A549 treated with ZK216348 at 1 μM for 4 hours (cell line): Measurements from ENCODE around the gene BBS5. TPM values are rescaled to one million over a fixed set of nuclear protein-coding genes. Genes with fewer than 3 reads are reported as not detected.

Source experiments
- total RNA-seq: library from RNA; stranded (reverse); fragments of 200-300 nt; extraction: Qiagen RNA extraction; gene quantifications from 5 replicates; pipeline ENCODE4 v1.2.3, GENCODE V29; 2022; ENCODE audit warnings: low read depth

BBS5 gene
- total RNA-seq, result 4.2 to 6.2 TPM (median 6.0 TPM) in 5 replicates

GRCh38 chr2:169479257-169480078, at the start of gene BBS5:
Gene BBS5 (plus strand): TSS chr2:169479494. CDS start chr2:169479554, 60 bp downstream.

GRCh38 chr2:169509298-169509885, 30.1 kb downstream of the BBS5 start, which contains the start of gene KLHL41:
Gene KLHL41 (plus strand): TSS chr2:169509702. CDS start chr2:169509779, 77 bp downstream.

Other genes starting within 250 kb of the BBS5 start
- gene LRP2, start 117.0 kb upstream of the BBS5 start, total RNA-seq, result 0.01 TPM in 1 of 5 replicates, not detected in the others
- 0.15 to 0.70 TPM (median 0.29 TPM) in 5 replicates for gene KLHL41, start 30.2 kb downstream of the BBS5 start, total RNA-seq
- 21.5 to 25.8 TPM (median 23.1 TPM) in 5 replicates for gene FASTKD1, start 94.4 kb downstream of the BBS5 start, total RNA-seq
- gene PPIG, start 104.9 kb downstream of the BBS5 start, total RNA-seq, result 36.9 to 62.1 TPM (median 40.2 TPM) in 5 replicates
- gene CFAP210, start 214.9 kb downstream of the BBS5 start, total RNA-seq, result 0.13 to 0.89 TPM (median 0.41 TPM) in 5 replicates
- 2.0 to 3.5 TPM (median 2.5 TPM) in 5 replicates for gene PHOSPHO2, start 215.0 kb downstream of the BBS5 start, total RNA-seq